Heart left ventricle (tissue), 16 donors: ENCODE results near the gene MOGAT3. TPM values are rescaled to one million over a fixed set of nuclear protein-coding genes. Genes with fewer than 3 reads are reported as not detected.

Source experiments
- ATAC-seq, 4 donors: fragments of 200-7000 bp; cut with Tn5 transposase; one replicate each; pipeline ENCODE4 v1.9.1; 2020 to 2022; ENCODE audit warnings: moderate library complexity in 4 of 4, mild to moderate bottlenecking in 3 of 4, moderate number of reproducible peaks in 1 of 4
- DNase-seq, 5 donors: peaks; one replicate each; pipeline ENCODE4 v3.0.0-alpha.2; 2020
- H3K27ac ChIP-seq, 12 donors: fragments of 200-600 bp; sonication (generic) in 4 of 12; one replicate each; pipeline versions ENCODE4 v1.5.0 to v1.8.0; 2016 to 2022; ENCODE audit warnings: mild to moderate bottlenecking in 2 of 12
- H3K27me3 ChIP-seq, 9 donors: fragments of 200-600 bp; sonication (generic) in 2 of 9; one replicate each; pipeline versions ENCODE4 v1.5.1 to v1.8.0; 2016 to 2022; ENCODE audit warnings: mild to moderate bottlenecking in 3 of 9
- H3K36me3 ChIP-seq, 9 donors: fragments of 200-600 bp; sonication (generic) in 2 of 9; one replicate each; pipeline versions ENCODE4 v1.5.0 to v1.8.0; 2018 to 2022; ENCODE audit warnings: mild to moderate bottlenecking in 2 of 9
- H3K4me1 ChIP-seq, 12 donors: fragments of 200-600 bp; sonication (generic) in 4 of 12; one replicate each; pipeline versions ENCODE4 v1.5.0 to v1.8.0; 2016 to 2022; ENCODE audit warnings: mild to moderate bottlenecking in 3 of 12
- H3K4me3 ChIP-seq, 12 donors: fragments of 200-600 bp; sonication (generic) in 4 of 12; one replicate each; pipeline versions ENCODE4 v1.5.0 to v1.8.0; 2017 to 2022; ENCODE audit warnings: mild to moderate bottlenecking in 9 of 12, moderate library complexity in 4 of 12
- H3K9me3 ChIP-seq, 12 donors: fragments of 200-600 bp; sonication (generic) in 4 of 12; one replicate each; pipeline versions ENCODE4 v1.5.0 to v1.8.0; 2016 to 2022; ENCODE audit warnings: mild to moderate bottlenecking in 1 of 12
- POLR2A ChIP-seq, 2 donors: fragments of 450-650 bp; IDR thresholded peaks; one replicate each; pipeline ENCODE4 v1.6.1; 2017; ENCODE audit warnings: antibody characterized with exemption in 2 of 2, mild to moderate bottlenecking in 2 of 2, moderate library complexity in 2 of 2
- whole genome bisulfite sequencing, 4 donors: extraction: QIAGEN DNeasy Blood & Tissue Kit in 2 of 4; methylation state at CpG; one replicate each; pipeline versions ENCODE4 v1.1.5 to v1.1.7; 2013 to 2018; 5-methylcytosine and 5-hydroxymethylcytosine counted together
- intact Hi-C, 10 donors: fragments of 100-400 bp; cut with DNase I; formaldehyde crosslinking; loops; one replicate each; pipeline versions ENCODE4 v1.11.1 to v1.14.2; 2022
- polyA plus RNA-seq, 2 donors: library from polyadenylated mRNA; stranded (reverse); fragments of 200-250 nt; gene quantifications; one replicate each; pipeline ENCODE4 v1.2.3, GENCODE V29; 2013
- total RNA-seq, 9 donors: library from RNA; depleted of rRNA in 2 of 9; stranded (reverse); fragments of >200 nt in 2 of 9; fragmentation: NEBNext Ultra II Directional in 3 of 9; extraction: Animal tissue kit (Norgen Biotek cat#: 25700) in 3 of 9; gene quantifications; one replicate each; pipeline versions ENCODE4 v1.1.0 to v1.2.4, GENCODE V29; 2016 to 2023
- TF ChIP-seq, protein P1 (sequence below), 12 donors: fragments of 200-600 bp; sonication (generic) in 4 of 12; IDR thresholded peaks; one replicate each; pipeline versions ENCODE4 v1.5.0 to v1.8.0; 2018 to 2022; ENCODE audit warnings: antibody characterized with exemption in 12 of 12, mild to moderate bottlenecking in 5 of 12
- donor health status: ischemic (EF 13 %, LVEDD 7.1; RV severe dilation, severe dysfunction).
- donor health status: healthy with polysubstance abuse.
- donor health status: DM: no; HTN: yes; CAD: no.
- donor health status: DM: no; HTN: no; CAD: no.
- donor health status: ischemic (EF 25% LVEDD 6.9; RV normal size, moderate dysfunction).
- donor health status: ischemic (EF 25% LVEDD 5.7; RV mildly dilated, moderate dysfunction).
- donor health status: healthy.
- donor health status: DM: yes; HTN: yes; CAD: no.
- donor health status: ischemic (EF 35%, LVEDD 5.7; RV mildly dilated, moderate dysfunction).
- donor health status: nonischemic (EF 11% LVEDD 7.7; RV severe dilation, severe dysfunction).
- donor health status: DM: yes; HTN: yes; CAD: no.
- donor health status: PGD.
- donor health status: ischemic (EF 29% LVEDD 5.4; RV normal size, mild dysfunction).
- donor health status: nonischemic (EF 23%, LVEDD 6.1; RV moderate dilation, normal function).

The MOGAT3 gene
- total and polyA plus RNA-seq, 11 donors: not detected

DNA sequence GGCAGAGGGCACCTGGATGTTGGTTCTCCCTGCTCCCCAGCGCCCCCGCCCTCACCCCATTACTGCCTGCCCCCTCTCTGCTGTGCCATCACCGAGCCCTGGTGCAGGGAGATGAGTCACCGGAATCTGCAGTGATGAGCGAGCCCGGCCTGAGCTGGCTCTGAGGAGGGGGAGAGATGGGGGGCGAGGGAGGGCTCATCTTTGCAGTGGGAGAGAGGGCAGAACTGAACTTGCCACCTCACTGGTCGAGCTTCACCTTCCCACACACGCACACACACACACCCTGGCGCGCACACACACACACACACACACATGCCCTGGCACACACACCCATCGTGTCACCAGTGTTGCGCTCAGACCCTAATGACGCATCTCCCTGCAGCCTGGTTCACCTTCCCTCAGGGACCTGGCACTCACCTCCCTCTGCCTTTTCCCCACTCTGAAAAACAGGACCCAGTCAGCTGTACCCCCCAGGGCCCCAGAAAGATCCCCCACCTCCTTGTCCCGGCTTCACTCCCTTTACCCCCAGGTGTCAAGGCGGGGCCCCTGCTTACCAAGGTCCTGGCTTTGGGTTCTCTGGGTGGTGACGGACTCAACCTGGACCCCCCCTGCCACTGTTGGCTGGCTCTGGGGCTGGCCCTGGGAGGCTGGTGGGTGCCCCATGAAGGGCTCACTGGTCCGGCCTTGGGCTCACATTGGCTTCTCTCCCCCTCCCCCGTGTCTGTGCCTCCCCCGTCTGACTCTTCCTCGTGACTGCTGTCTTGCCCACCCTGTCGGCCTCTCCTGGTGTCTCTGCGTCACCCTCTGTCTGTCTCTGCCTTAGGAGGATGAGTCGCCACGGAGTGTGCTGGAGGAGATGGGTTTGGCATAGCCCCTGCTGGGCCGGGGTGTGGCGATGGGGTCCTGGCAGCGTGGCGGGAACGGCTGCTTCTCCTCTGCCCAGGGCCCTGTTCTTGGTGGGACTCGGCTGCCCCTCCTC lies 40.9 kb downstream of the MOGAT3 start:
- Histone ChIP-seq H3K27ac (no peak overlapping the region), H3K4me1 (peaks cover 3 to 37% (median 27%) of the 10 kb centered on the region in 12 donors), H3K36me3 (peaks cover 0 to 39% (median 19%) of the 10 kb centered on the region in 9 donors), H3K9me3 (no peaks in the 10 kb centered on the region), H3K4me3 (no peak overlapping the region), H3K27me3 (peaks cover 16 to 42% (median 24%) of the 10 kb centered on the region in 9 donors)
- 83 to 85% (median 83%) methylated on average over 29 to 31 of the region's 31 CpGs for WGBS, 4 donors
- ATAC-seq (no peak), DNase-seq (no peak)
- no peak for TF ChIP-seq POLR2A (IDR thresholded peaks at IDR 0.05)
- intact Hi-C loops: no loop called here

DNA sequence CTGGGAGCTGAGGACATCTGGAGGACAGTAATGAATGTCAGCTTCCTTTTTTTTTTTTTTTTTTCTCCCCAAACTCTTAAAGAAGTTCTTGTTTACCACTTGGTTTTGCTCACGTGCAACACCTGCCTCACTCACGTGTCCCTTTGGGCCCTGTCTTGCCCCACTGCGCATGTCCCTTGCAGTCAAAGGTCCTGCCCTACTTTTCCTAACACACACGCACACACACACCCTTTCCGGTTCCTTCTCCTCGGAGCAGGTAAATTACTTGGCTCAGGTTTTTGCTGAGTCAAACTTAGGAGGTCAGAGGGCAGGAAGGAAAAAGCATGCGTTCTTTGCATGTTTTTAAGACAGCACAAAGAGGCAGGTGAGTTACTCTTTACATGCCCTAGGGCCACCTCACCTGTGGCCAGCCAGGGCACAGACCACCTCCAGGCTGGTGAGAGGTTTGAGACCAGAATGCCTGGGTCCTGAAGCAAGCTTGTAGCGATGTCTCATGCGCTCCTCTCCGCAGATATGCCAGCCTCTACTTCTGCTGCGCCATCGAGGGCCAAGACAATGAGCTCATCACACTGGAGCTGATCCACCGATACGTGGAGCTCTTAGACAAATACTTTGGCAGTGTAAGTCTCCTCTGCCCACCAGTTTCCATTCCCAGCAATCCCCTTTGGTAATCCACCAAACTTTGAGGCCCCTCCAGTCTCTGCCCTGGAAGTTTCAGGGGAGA lies 43.8 kb downstream of the MOGAT3 start:
- DNase-seq (no peak), ATAC-seq (no peak)
- no peak overlapping the region for H3K4me3 ChIP-seq
- peaks cover 0 to 17% (median 9%) of the 10 kb centered on the region in 12 donors for H3K4me1 ChIP-seq
- no peak overlapping the region for H3K27ac ChIP-seq
- peaks cover 0 to 39% (median 19%) of the 10 kb centered on the region in 9 donors for H3K36me3 ChIP-seq
- intact Hi-C loops: no loop called here
- 90 to 92% (median 91%) methylated on average over 14 of the region's 14 CpGs for WGBS, 4 donors
- H3K9me3 ChIP-seq: no peaks in the 10 kb centered on the region
- H3K27me3 ChIP-seq: peaks cover 0 to 14% (median 1%) of the 10 kb centered on the region in 9 donors
- TF ChIP-seq, protein P1, sequence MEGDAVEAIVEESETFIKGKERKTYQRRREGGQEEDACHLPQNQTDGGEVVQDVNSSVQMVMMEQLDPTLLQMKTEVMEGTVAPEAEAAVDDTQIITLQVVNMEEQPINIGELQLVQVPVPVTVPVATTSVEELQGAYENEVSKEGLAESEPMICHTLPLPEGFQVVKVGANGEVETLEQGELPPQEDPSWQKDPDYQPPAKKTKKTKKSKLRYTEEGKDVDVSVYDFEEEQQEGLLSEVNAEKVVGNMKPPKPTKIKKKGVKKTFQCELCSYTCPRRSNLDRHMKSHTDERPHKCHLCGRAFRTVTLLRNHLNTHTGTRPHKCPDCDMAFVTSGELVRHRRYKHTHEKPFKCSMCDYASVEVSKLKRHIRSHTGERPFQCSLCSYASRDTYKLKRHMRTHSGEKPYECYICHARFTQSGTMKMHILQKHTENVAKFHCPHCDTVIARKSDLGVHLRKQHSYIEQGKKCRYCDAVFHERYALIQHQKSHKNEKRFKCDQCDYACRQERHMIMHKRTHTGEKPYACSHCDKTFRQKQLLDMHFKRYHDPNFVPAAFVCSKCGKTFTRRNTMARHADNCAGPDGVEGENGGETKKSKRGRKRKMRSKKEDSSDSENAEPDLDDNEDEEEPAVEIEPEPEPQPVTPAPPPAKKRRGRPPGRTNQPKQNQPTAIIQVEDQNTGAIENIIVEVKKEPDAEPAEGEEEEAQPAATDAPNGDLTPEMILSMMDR (IDR thresholded peaks at IDR 0.05): no peak
- TF ChIP-seq POLR2A (IDR thresholded peaks at IDR 0.05): no peak

DNA sequence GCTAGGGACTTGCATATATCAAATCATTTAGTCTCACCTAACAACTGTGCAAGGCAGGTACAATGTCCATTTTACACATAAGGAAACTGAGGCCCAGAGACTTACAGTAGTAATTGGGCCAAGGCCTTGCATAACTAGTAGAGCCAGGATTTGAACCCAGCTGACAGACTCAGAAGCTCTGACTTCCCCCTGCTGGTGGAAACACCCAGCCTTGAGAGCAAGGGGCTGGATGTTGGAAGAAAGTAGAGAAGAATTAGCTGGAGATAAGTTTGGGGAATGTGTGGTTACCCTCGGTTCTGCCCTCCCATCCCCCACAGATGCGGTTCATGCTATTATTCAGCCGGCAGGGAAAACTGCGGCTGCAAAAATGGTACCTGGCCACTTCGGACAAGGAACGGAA lies 44.6 kb downstream of the MOGAT3 start:
- Histone ChIP-seq H3K36me3 (peaks cover 0 to 39% (median 19%) of the 10 kb centered on the region in 9 donors), H3K4me3 (no peak overlapping the region), H3K27ac (no peak overlapping the region), H3K9me3 (no peaks in the 10 kb centered on the region), H3K4me1 (peaks cover 0 to 17% (median 9%) of the 10 kb centered on the region in 12 donors), H3K27me3 (peaks cover 0 to 6% (median 0%) of the 10 kb centered on the region in 9 donors)
- intact Hi-C loops: no loop called here
- no peak for TF ChIP-seq POLR2A (IDR thresholded peaks at IDR 0.05)
- TF ChIP-seq, protein P1 (IDR thresholded peaks at IDR 0.05): no peak
- ATAC-seq (no peak), DNase-seq (no peak)
- WGBS, 4 donors: 79 to 85% (median 83%) methylated on average over 6 of the region's 6 CpGs

DNA sequence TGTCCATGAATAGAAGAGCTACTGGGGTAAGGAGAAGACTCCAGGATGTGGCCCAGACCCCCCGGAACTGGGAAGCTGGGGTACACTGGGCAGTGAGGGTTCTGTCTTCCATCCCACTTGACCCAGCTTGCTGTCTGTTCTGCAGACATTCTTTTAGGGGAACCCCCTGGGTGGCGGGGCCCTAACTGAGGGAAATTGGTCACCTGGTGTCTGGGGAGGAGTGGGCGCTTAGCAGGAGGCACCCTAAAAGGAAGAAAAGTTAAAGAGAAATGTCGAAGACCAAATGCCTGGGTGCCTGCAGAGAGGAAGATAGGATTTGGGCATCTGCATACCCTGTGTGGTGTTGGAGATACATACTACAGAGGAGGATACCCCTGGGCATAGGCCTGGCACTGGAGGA lies 45.5 kb downstream of the MOGAT3 start:
- H3K27ac ChIP-seq: no peak overlapping the region
- no peak for ATAC-seq
- peaks cover 0 to 3% (median 0%) of the 10 kb centered on the region in 9 donors for H3K27me3 ChIP-seq
- peaks cover 0 to 34% (median 19%) of the 10 kb centered on the region in 9 donors for H3K36me3 ChIP-seq
- H3K4me3 ChIP-seq: peak overlapping the region in 11 of 12 donors; percentile 74 to 92 (median 80)
- no peak for DNase-seq
- 62 to 65% (median 63%) methylated on average over 4 of the region's 4 CpGs for WGBS, 4 donors
- TF ChIP-seq POLR2A (IDR thresholded peaks at IDR 0.05): no peak
- TF ChIP-seq, protein P1 (IDR thresholded peaks at IDR 0.05): no peak
- intact Hi-C loops: no loop called here
- no peaks in the 10 kb centered on the region for H3K9me3 ChIP-seq
- H3K4me1 ChIP-seq: peaks cover 0 to 17% (median 9%) of the 10 kb centered on the region in 12 donors
